GM19455 (cell line): ENCODE data around the gene MFRP.

Experiments
- ATAC-seq: cut with Tn5 transposase; IDR thresholded peaks from one replicate; pipeline ENCODE4 v1.9.1; 2021; ENCODE audit not compliant: unreplicated experiment

The MFRP gene

GRCh38 chr11:119338965-119339588 lies 7.4 kb downstream of the MFRP start:
- no peak for ATAC-seq

GRCh38 chr11:119338318-119338890 lies 8.1 kb downstream of the MFRP start:
- no peak for ATAC-seq

- no peak for ATAC-seq
Measured at GRCh38 chr11:119337581-119338317, 8.8 kb downstream of the MFRP start.

GRCh38 chr11:119336744-119337469 lies 9.6 kb downstream of the MFRP start:
- ATAC-seq = no peak

GRCh38 chr11:119335655-119336543 lies 10.6 kb downstream of the MFRP start:
- no peak for ATAC-seq

- ATAC-seq = no peak
Measured at GRCh38 chr11:119335091-119335654, 11.3 kb downstream of the MFRP start.

- peak; percentile 94 for ATAC-seq
Measured at GRCh38 chr11:119334174-119334930, 12.2 kb downstream of the MFRP start, which contains the start of gene RNF26. Gene RNF26 (plus strand): TSS chr11:119334527. CDS start chr11:119335123, 596 bp downstream.

- no peak for ATAC-seq
Measured at GRCh38 chr11:119332111-119332765, 14.3 kb downstream of the MFRP start.

- ATAC-seq = no peak
Measured at GRCh38 chr11:119330237-119330636, 16.3 kb downstream of the MFRP start.

- ATAC-seq = no peak
Measured at GRCh38 chr11:119329320-119329719, 17.2 kb downstream of the MFRP start.

- ATAC-seq = no peak
Measured at GRCh38 chr11:119324189-119324588, 22.3 kb downstream of the MFRP start.

GRCh38 chr11:119323532-119324033 lies 22.9 kb downstream of the MFRP start:
- ATAC-seq = no peak

- ATAC-seq = no peak
Measured at GRCh38 chr11:119322921-119323531, 23.5 kb downstream of the MFRP start.

- no peak for ATAC-seq
Measured at GRCh38 chr11:119322360-119322739, 24.2 kb downstream of the MFRP start.

GRCh38 chr11:119320776-119321524 lies 25.6 kb downstream of the MFRP start:
- peak; percentile 37 for ATAC-seq

GRCh38 chr11:119320240-119320775 lies 26.2 kb downstream of the MFRP start:
- no peak for ATAC-seq

- ATAC-seq = no peak
Measured at GRCh38 chr11:119319700-119320239, 26.7 kb downstream of the MFRP start.
